Peyer's patch (tissue), 4 donors: Measurements from ENCODE around the gene ZMIZ1.

Experiments
- POLR2A ChIP-seq, 2 donors: fragments of 450-650 bp; IDR thresholded peaks; one replicate each; pipeline ENCODE4 v1.5.1; 2017; ENCODE audit warnings: antibody characterized with exemption in 2 of 2, mild to moderate bottlenecking in 2 of 2, moderate library complexity in 2 of 2
- TF ChIP-seq, protein P1 (sequence below), 6 experiments: fragments of 450-650 bp in 4 of 6; fragments of 200-600 bp in 2 of 6; sonication (generic) in 1 of 6; IDR thresholded peaks; one replicate each; pipeline ENCODE4 v1.5.1; 2017 to 2019; ENCODE audit warnings: antibody characterized with exemption in 6 of 6, mild to moderate bottlenecking in 3 of 6, moderate library complexity in 1 of 6

DNA sequence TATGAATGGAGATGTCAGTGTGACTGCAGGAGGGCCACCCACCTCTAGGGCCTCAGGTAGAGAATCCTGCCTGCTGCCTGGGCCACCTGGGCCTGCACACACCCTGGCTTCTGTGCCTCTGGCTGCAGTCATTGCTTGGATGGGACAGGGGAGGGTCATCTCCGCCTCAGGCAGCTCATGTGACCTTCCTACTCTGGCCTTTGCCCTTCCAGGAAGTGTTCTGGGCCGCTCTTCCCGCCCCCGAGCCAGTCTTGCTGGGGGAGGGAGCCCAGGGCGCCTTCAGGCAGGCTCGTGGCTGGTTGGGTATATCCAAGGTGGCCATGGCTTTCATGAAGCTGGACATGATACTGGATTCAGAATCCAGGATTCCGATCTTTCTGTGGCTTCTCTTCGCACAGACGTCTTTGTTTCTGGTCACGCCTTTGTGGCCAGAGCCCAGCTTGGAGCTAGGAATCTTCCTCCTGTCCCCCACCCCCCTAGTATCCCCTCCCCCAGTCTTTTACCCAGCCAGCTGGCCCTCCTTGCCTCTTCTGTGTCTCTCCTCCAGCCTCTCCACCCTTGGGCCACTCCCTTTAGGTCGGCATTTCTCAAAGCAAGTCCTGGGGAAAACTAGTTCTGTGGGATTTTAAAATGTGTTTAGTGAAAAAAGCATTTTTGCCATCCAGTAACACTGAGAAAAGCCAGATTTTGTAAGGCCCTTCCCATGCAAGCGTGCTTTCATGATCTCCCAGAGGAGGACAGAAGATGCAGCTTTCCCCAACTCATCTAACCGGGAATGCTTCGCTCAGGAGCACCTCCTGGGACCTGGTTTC, 119.6 kb downstream of the ZMIZ1 start:
- TF ChIP-seq, protein P1, sequence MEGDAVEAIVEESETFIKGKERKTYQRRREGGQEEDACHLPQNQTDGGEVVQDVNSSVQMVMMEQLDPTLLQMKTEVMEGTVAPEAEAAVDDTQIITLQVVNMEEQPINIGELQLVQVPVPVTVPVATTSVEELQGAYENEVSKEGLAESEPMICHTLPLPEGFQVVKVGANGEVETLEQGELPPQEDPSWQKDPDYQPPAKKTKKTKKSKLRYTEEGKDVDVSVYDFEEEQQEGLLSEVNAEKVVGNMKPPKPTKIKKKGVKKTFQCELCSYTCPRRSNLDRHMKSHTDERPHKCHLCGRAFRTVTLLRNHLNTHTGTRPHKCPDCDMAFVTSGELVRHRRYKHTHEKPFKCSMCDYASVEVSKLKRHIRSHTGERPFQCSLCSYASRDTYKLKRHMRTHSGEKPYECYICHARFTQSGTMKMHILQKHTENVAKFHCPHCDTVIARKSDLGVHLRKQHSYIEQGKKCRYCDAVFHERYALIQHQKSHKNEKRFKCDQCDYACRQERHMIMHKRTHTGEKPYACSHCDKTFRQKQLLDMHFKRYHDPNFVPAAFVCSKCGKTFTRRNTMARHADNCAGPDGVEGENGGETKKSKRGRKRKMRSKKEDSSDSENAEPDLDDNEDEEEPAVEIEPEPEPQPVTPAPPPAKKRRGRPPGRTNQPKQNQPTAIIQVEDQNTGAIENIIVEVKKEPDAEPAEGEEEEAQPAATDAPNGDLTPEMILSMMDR (IDR thresholded peaks at IDR 0.05): peak in 2 of 6 experiments; percentile 20 to 31
- peak in 1 of 2 donors; percentile 41 for TF ChIP-seq POLR2A (IDR thresholded peaks at IDR 0.05)
